Erythroblast (primary cell): ENCODE data around the gene TAB2.

Experiments
- GATA1 ChIP-seq: IDR thresholded peaks from 2 replicates; pipeline ENCODE4 v1.6.1; 2011; ENCODE audit warnings: low read depth, mild to moderate bottlenecking, control low read depth, low read length, moderate library complexity
- POLR2A ChIP-seq: IDR thresholded peaks from 2 replicates; pipeline ENCODE4 v1.6.1; 2011; ENCODE audit warnings: mild to moderate bottlenecking, low read length

- no peak for TF ChIP-seq POLR2A
- no peak for TF ChIP-seq GATA1
Observed at GRCh38 chr6:149435919-149436586, 118.5 kb downstream of the TAB2 start.
